Vagina (tissue), 2 donors: Measurements from ENCODE around the gene DIAPH2. TPM values are rescaled to one million over a fixed set of nuclear protein-coding genes. Genes with fewer than 3 reads are reported as not detected.

Experiments used
- DNase-seq, 2 donors: peaks; one replicate each; pipeline ENCODE4 v3.0.0-alpha.2; 2017; ENCODE audit errors: extremely low spot score in 2 of 2
- H3K27ac ChIP-seq: fragments of 200-600 bp; sonication (generic); one replicate; pipeline ENCODE4 v1.5.1; 2019
- H3K27me3 ChIP-seq: fragments of 200-600 bp; sonication (generic); one replicate; pipeline ENCODE4 v1.5.1; 2019
- H3K36me3 ChIP-seq, 2 donors: fragments of 200-600 bp; sonication (generic); one replicate each; pipeline ENCODE4 v1.5.1; 2017 to 2019
- H3K4me1 ChIP-seq: fragments of 200-600 bp; sonication (generic); one replicate; pipeline ENCODE4 v1.5.1; 2019
- H3K4me3 ChIP-seq, 2 donors: fragments of 200-600 bp; sonication (generic); 1 replicate in 1 of 2; 2 replicates in 1 of 2; pipeline ENCODE4 v1.5.1; 2016 to 2019
- H3K9me3 ChIP-seq: fragments of 200-600 bp; sonication (generic); one replicate; pipeline ENCODE4 v1.5.1; 2019
- POLR2A ChIP-seq, 2 donors: fragments of 450-650 bp; IDR thresholded peaks; one replicate each; pipeline ENCODE4 v1.6.1; 2017; ENCODE audit warnings: antibody characterized with exemption in 2 of 2, mild to moderate bottlenecking in 2 of 2, moderate library complexity in 2 of 2
- POLR2AphosphoS5 ChIP-seq, 2 donors: sonication (generic); formaldehyde crosslinking; IDR thresholded peaks; one replicate each; pipeline ENCODE4 v1.9.0; 2017; ENCODE audit warnings: antibody characterized with exemption in 2 of 2, mild to moderate bottlenecking in 2 of 2, low read depth in 1 of 2; ENCODE audit not compliant: insufficient read depth in 1 of 2
- intact Hi-C: fragments of 100-400 bp; cut with DNase I; formaldehyde crosslinking; loops from one replicate; pipeline ENCODE4 v1.15.1; 2023
- total RNA-seq: library from RNA; depleted of rRNA; stranded (reverse); fragments of >200 nt; gene quantifications from one replicate; pipeline ENCODE4 v1.2.3, GENCODE V29; 2016
- TF ChIP-seq, protein P1 (sequence below), 3 experiments: fragments of 450-650 bp in 2 of 3; fragments of 200-600 bp in 1 of 3; sonication (generic) in 1 of 3; IDR thresholded peaks; one replicate each; pipeline ENCODE4 v1.5.1; 2017 to 2019; ENCODE audit warnings: antibody characterized with exemption in 3 of 3, mild to moderate bottlenecking in 2 of 3, moderate library complexity in 2 of 3

DIAPH2 gene
- total RNA-seq, 1 donor from 2014 or later: 38.8 TPM

- no peaks in the 10 kb centered on the region for H3K36me3 ChIP-seq
- intact Hi-C loops: no loop called here
- no peaks in the 10 kb centered on the region for H3K4me1 ChIP-seq
- no peaks in the 10 kb centered on the region for H3K27me3 ChIP-seq
- no peak overlapping the region for H3K27ac ChIP-seq
- no peak overlapping the region for H3K4me3 ChIP-seq
- TF ChIP-seq POLR2AphosphoS5 (IDR thresholded peaks at IDR 0.05; ENCODE audit: insufficient read depth in 1 of 2, low read depth in 1 of 2) (no peak), POLR2A (IDR thresholded peaks at IDR 0.05) (no peak)
- TF ChIP-seq, protein P1, sequence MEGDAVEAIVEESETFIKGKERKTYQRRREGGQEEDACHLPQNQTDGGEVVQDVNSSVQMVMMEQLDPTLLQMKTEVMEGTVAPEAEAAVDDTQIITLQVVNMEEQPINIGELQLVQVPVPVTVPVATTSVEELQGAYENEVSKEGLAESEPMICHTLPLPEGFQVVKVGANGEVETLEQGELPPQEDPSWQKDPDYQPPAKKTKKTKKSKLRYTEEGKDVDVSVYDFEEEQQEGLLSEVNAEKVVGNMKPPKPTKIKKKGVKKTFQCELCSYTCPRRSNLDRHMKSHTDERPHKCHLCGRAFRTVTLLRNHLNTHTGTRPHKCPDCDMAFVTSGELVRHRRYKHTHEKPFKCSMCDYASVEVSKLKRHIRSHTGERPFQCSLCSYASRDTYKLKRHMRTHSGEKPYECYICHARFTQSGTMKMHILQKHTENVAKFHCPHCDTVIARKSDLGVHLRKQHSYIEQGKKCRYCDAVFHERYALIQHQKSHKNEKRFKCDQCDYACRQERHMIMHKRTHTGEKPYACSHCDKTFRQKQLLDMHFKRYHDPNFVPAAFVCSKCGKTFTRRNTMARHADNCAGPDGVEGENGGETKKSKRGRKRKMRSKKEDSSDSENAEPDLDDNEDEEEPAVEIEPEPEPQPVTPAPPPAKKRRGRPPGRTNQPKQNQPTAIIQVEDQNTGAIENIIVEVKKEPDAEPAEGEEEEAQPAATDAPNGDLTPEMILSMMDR (IDR thresholded peaks at IDR 0.05): no peak
- DNase-seq: no peak
- H3K9me3 ChIP-seq: no peaks in the 10 kb centered on the region
These were observed 475.5 kb downstream of the DIAPH2 start for GRCh38 chrX:97159916-97160800.

DNA sequence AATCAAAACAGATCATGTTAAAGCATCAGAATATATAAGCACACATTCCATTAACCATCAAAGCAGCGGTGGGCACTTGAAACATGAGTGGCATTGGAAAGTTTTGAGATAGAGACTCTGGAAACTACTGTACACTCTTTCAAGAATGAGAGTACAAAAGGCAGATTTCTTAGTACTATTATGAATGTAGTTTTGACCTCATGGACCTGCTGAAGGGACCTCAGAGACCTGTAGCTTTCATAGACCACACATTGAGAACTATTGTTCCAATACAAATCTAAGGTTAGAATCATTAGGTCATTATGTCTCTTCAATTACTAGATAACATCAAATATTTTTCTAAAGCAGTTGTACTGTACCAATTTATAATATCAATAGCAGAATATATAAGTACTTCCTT lies 482.7 kb downstream of the DIAPH2 start:
- Histone ChIP-seq H3K4me1 (no peaks in the 10 kb centered on the region), H3K27me3 (no peaks in the 10 kb centered on the region), H3K4me3 (no peak overlapping the region), H3K27ac (no peak overlapping the region), H3K9me3 (no peaks in the 10 kb centered on the region), H3K36me3 (no peaks in the 10 kb centered on the region)
- no peak for DNase-seq
- intact Hi-C loops: no loop called here
- TF ChIP-seq POLR2AphosphoS5 (IDR thresholded peaks at IDR 0.05; ENCODE audit: insufficient read depth in 1 of 2, low read depth in 1 of 2): no peak
- TF ChIP-seq, protein P1 (IDR thresholded peaks at IDR 0.05): no peak
- TF ChIP-seq POLR2A (IDR thresholded peaks at IDR 0.05): no peak

GRCh38 chrX:97168646-97169045 lies 484.0 kb downstream of the DIAPH2 start:
- H3K27me3 ChIP-seq: no peaks in the 10 kb centered on the region
- intact Hi-C loops: no loop called here
- H3K36me3 ChIP-seq: no peaks in the 10 kb centered on the region
- DNase-seq: no peak
- no peaks in the 10 kb centered on the region for H3K4me1 ChIP-seq
- TF ChIP-seq, protein P1 (IDR thresholded peaks at IDR 0.05): no peak
- no peak for TF ChIP-seq POLR2AphosphoS5 (IDR thresholded peaks at IDR 0.05; ENCODE audit: insufficient read depth in 1 of 2, low read depth in 1 of 2)
- TF ChIP-seq POLR2A (IDR thresholded peaks at IDR 0.05): no peak
- no peak overlapping the region for H3K4me3 ChIP-seq
- no peak overlapping the region for H3K27ac ChIP-seq
- H3K9me3 ChIP-seq: no peaks in the 10 kb centered on the region

DNA sequence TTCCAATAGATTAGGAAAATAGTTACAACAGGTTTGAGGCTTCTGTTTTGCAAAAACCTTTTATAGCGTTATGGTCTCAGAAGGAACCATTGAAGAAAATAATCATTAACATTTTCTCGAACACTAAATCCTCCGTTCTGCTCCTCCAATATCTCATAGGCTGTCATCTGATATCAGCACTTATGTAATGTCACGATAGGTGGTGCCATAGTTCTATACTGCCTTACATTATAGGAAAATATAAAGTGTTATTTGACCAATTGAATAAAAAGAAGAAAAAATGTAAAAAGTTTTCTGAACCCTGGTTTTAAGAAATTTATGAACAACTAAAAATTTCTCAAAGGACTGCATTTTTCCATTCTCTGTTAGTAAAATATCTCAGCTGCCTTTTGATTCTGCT lies 490.5 kb downstream of the DIAPH2 start:
- Histone ChIP-seq H3K4me1 (no peaks in the 10 kb centered on the region), H3K4me3 (no peak overlapping the region), H3K9me3 (no peaks in the 10 kb centered on the region), H3K27me3 (no peaks in the 10 kb centered on the region), H3K27ac (no peak overlapping the region), H3K36me3 (no peaks in the 10 kb centered on the region)
- TF ChIP-seq POLR2AphosphoS5 (IDR thresholded peaks at IDR 0.05; ENCODE audit: insufficient read depth in 1 of 2, low read depth in 1 of 2): no peak
- TF ChIP-seq POLR2A (IDR thresholded peaks at IDR 0.05): no peak
- TF ChIP-seq, protein P1 (IDR thresholded peaks at IDR 0.05): no peak
- no peak for DNase-seq
- intact Hi-C loops: no loop called here

GRCh38 chrX:97189668-97190067 lies 505.0 kb downstream of the DIAPH2 start:
- Histone ChIP-seq H3K4me3 (no peak overlapping the region), H3K4me1 (no peaks in the 10 kb centered on the region), H3K27me3 (no peaks in the 10 kb centered on the region), H3K36me3 (no peaks in the 10 kb centered on the region), H3K27ac (no peak overlapping the region), H3K9me3 (no peaks in the 10 kb centered on the region)
- intact Hi-C loops: no loop called here
- no peak for DNase-seq
- TF ChIP-seq POLR2A (IDR thresholded peaks at IDR 0.05) (no peak), POLR2AphosphoS5 (IDR thresholded peaks at IDR 0.05; ENCODE audit: insufficient read depth in 1 of 2, low read depth in 1 of 2) (no peak)
- TF ChIP-seq, protein P1 (IDR thresholded peaks at IDR 0.05): no peak
